GM06990 (cell line): ENCODE data around the gene SSR1.

Experiments
- DNase-seq: peaks from one replicate; pipeline ENCODE4 v3.0.0-alpha.2; 2011; ENCODE audit not compliant: insufficient read length; ENCODE audit errors: extremely low read depth
- H3K27me3 ChIP-seq: replicated peaks from 2 replicates; pipeline ENCODE4 v1.6.0; 2011; ENCODE audit warnings: low read length; ENCODE audit not compliant: control insufficient read depth, insufficient read depth
- H3K36me3 ChIP-seq: 2 replicates; pipeline ENCODE4 v1.5.1; 2011; ENCODE audit warnings: low read length; ENCODE audit not compliant: control insufficient read depth, insufficient read depth
- H3K4me3 ChIP-seq: replicated peaks from 2 replicates; pipeline ENCODE4 v1.5.1; 2011; ENCODE audit warnings: low read depth, mild to moderate bottlenecking, control low read depth, low read length
- TF ChIP-seq, protein P1 (sequence below): IDR thresholded peaks from 2 replicates; pipeline ENCODE4 v1.5.1; 2011; ENCODE audit warnings: low read length, control low read depth, mild to moderate bottlenecking, inconsistent platforms; ENCODE audit not compliant: insufficient read depth, poor library complexity, severe bottlenecking

SSR1 gene

DNA sequence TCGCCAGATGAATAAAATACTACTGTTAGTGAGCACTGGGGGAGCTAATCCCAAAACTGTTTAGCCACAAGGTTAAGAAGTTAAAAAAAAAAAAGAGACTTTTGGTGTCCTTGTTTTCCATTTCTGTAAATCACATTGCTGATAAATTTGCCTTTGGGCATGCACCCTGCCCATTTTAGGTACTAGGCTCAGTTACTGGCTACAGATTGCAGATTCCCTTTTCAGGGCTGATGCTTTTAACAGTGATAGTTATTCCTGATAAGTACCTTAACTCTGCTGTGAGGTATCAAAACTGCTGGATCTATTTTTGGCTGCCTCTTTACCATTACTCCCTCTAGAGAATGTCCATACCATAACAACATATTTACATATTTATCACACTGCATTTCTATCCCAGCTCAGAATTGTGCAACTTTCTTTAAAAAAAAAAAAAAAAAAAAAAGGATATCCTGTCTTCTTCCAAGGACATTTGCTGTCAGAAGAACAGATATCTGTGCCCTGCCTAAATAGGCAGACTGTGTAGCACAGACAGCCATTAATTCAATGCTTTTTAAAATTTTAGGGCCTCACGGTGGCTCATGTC is 94.5 kb downstream of the SSR1 start:
- peaks cover 39% of the 10 kb centered on the region for H3K36me3 ChIP-seq

More for the DNA sequence above, 94.5 kb downstream of the SSR1 start:
- no peak for DNase-seq
- no peak overlapping the region for H3K4me3 ChIP-seq
- H3K27me3 ChIP-seq: no peaks in the 10 kb centered on the region
- TF ChIP-seq, protein P1, sequence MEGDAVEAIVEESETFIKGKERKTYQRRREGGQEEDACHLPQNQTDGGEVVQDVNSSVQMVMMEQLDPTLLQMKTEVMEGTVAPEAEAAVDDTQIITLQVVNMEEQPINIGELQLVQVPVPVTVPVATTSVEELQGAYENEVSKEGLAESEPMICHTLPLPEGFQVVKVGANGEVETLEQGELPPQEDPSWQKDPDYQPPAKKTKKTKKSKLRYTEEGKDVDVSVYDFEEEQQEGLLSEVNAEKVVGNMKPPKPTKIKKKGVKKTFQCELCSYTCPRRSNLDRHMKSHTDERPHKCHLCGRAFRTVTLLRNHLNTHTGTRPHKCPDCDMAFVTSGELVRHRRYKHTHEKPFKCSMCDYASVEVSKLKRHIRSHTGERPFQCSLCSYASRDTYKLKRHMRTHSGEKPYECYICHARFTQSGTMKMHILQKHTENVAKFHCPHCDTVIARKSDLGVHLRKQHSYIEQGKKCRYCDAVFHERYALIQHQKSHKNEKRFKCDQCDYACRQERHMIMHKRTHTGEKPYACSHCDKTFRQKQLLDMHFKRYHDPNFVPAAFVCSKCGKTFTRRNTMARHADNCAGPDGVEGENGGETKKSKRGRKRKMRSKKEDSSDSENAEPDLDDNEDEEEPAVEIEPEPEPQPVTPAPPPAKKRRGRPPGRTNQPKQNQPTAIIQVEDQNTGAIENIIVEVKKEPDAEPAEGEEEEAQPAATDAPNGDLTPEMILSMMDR: no peak
